HG03175 (cell line): ENCODE measurements around the gene TMPRSS11E.
"Not testable (repeated sequence)": the region's sequence is repeated elsewhere in the genome, so short reads cannot be mapped to it uniquely, and the experiment has no call there.

ENCODE experiments used
- ATAC-seq: cut with Tn5 transposase; IDR thresholded peaks from one replicate; pipeline ENCODE4 v1.9.1; 2021; ENCODE audit warnings: mild to moderate bottlenecking, moderate library complexity; ENCODE audit not compliant: unreplicated experiment

Gene TMPRSS11E, protein sequence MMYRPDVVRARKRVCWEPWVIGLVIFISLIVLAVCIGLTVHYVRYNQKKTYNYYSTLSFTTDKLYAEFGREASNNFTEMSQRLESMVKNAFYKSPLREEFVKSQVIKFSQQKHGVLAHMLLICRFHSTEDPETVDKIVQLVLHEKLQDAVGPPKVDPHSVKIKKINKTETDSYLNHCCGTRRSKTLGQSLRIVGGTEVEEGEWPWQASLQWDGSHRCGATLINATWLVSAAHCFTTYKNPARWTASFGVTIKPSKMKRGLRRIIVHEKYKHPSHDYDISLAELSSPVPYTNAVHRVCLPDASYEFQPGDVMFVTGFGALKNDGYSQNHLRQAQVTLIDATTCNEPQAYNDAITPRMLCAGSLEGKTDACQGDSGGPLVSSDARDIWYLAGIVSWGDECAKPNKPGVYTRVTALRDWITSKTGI

GRCh38 chr4:68447201-68447600 is at the start of gene TMPRSS11E:
Gene TMPRSS11E (plus strand): TSS chr4:68447463. CDS start chr4:68447513, 50 bp downstream.
- no peak for ATAC-seq

GRCh38 chr4:68399306-68399705 is 48.0 kb upstream of the TMPRSS11E start:
- ATAC-seq = no peak

DNA sequence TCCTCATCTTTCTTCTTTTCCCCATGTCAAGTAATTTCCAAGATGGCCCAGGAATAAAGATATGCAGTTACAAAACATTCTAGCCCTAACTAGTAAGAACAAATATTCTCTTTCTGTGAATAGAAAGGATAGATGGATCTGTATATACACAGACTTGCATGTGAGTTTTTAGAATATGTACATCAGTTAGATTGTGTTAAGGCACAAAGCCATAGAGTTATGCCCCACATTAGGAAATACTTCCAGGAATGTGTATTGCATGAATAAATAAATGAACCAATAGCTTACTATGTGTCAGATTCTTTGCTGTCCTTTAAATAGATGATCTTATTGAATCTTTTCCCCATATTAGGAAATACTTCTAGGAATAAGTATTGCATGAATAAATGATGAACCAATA is 46.0 kb upstream of the TMPRSS11E start:
- no peak for ATAC-seq

- no peak for ATAC-seq
Measured at GRCh38 chr4:68404153-68404552, 43.1 kb upstream of the TMPRSS11E start.

GRCh38 chr4:68405718-68406478 is 41.4 kb upstream of the TMPRSS11E start:
- ATAC-seq = not testable (repeated sequence)

GRCh38 chr4:68406479-68406859 is 40.8 kb upstream of the TMPRSS11E start:
- no peak for ATAC-seq

DNA sequence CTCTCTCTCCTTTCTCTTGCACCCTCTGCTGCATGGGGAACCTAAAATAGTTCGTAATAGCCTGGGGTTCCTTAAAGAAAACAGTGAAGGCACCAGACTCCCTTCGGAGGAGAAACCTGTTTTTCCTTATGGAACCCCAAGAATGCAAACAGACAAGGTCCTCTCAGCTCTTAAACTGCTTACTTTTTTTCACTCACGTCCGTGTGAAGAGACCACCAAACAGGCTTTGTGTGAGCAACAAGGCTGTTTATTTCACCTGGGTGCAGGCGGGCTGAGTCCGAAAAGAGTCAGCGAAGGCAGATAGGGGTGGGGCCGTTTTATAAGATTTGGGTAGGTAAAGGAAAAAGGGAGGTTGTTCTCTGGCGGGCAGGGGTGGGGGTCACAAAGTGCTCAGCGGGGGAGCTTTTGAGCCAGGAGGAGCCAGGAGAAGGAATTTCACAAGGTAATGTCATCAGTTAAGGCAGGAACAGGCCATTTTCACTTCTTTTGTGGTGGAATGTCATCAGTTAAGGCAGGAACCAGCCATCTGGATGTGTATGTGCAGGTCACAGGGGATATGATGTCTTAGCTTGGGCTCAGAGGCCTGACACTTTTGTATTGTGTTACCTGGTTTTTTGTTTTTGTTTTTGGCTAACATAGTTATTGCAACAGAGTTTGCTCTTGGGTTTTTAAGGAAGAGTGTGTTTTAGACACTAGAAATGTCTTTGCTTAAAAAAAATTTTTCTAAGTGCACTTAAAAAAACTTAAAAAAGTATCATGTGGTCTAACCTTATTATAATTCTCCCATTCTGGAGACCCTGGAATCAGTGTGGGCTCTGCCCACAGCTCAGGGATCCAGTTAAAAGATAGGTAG is 40.0 kb upstream of the TMPRSS11E start:
- ATAC-seq = not testable (repeated sequence)

GRCh38 chr4:68407868-68408190 is 39.4 kb upstream of the TMPRSS11E start:
- no peak for ATAC-seq

- ATAC-seq = no peak
Measured at GRCh38 chr4:68410149-68410548, 37.1 kb upstream of the TMPRSS11E start.

DNA sequence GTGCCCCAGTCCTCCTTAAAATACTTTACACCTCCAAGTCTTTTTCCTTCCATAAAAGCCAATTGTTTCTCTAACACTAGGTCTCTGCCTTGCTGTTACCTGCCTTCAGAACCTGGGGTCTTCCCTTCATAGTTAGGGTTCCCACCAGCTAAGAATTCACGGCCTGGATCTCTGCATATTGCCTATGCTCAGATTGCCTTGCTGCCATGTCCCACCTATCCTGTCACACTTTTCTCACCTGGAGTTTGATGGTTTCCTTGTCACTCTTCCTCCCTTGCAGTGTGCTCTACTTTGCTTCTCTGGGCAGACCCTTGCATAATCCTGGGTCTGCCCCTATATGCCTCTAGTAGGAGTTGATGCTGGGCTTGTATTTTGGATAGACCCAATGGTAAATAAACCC is 36.6 kb upstream of the TMPRSS11E start:
- no peak for ATAC-seq

- not testable (repeated sequence) for ATAC-seq
Measured at GRCh38 chr4:68412031-68412430, 35.2 kb upstream of the TMPRSS11E start.

- no peak for ATAC-seq
Measured at GRCh38 chr4:68416591-68416990, 30.7 kb upstream of the TMPRSS11E start.

- ATAC-seq = no peak
Measured at GRCh38 chr4:68426516-68426915, 20.7 kb upstream of the TMPRSS11E start.

DNA sequence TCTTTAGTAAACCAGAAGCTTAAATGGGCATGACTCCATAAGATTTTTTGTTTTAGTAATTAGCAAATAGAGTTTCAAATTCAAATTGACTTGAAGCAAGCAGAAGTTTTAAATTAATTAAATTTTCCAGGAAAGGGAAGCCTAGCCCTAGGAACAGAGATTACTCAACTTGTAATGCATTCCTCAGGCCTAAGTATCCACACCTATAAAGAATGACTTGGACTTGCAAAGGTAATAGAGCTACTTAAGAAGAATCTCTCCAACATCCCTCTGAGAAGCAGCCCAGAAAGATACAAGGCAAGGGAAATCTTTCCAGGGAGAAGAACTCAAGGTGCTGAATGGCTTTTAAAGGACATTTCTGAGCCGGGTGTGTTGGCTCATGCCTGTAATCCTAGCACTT is 16.9 kb upstream of the TMPRSS11E start:
- ATAC-seq = no peak

- ATAC-seq = no peak
Measured at GRCh38 chr4:68432320-68432719, 14.9 kb upstream of the TMPRSS11E start.

- no peak for ATAC-seq
Measured at GRCh38 chr4:68433582-68433981, 13.7 kb upstream of the TMPRSS11E start.

DNA sequence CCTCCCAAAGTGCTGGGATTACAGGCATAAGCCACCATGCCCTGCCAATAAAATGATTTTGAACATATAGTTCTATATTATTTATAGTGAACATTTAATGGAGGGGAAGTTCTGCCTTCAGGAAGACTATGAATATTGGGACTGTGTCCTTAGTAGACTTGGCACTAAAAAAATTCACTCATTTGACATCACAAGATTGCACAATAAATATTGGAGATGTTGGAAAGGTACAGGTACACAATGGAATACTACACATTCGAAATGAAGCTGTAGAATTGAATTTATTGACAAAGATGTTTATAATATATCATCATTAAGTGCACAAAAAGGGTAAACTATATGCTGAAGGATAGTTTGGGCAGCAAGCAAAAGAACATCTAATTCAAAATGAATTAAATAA is 13.0 kb upstream of the TMPRSS11E start:
- ATAC-seq = no peak

GRCh38 chr4:68434836-68435235 is 12.4 kb upstream of the TMPRSS11E start:
- no peak for ATAC-seq

- no peak for ATAC-seq
Measured at GRCh38 chr4:68445111-68445510, 2.2 kb upstream of the TMPRSS11E start.

GRCh38 chr4:68451246-68452211 is 4.3 kb downstream of the TMPRSS11E start:
- ATAC-seq = peak; percentile 74
